Lower leg skin (tissue), 3 donors: Measurements from ENCODE around the gene PTPN13.

Experiments
- CTCF ChIP-seq, 3 donors: fragments of 450-650 bp; IDR thresholded peaks; one replicate each; pipeline ENCODE4 v1.5.1; 2016; ENCODE audit warnings: antibody characterized with exemption in 3 of 3, mild to moderate bottlenecking in 3 of 3, moderate library complexity in 2 of 3
- POLR2A ChIP-seq, 2 donors: fragments of 450-650 bp; IDR thresholded peaks; one replicate each; pipeline ENCODE4 v1.6.1; 2016 to 2017; ENCODE audit warnings: antibody characterized with exemption in 2 of 2, mild to moderate bottlenecking in 1 of 2, moderate library complexity in 1 of 2

GRCh38 chr4:86818211-86818610, 224.1 kb downstream of the PTPN13 start:
- TF ChIP-seq POLR2A (IDR thresholded peaks at IDR 0.05) = no peak
- TF ChIP-seq CTCF (IDR thresholded peaks at IDR 0.05) = no peak
